H9 (cell line): ENCODE data around the gene SPIN3. TPM values are rescaled to one million over a fixed set of nuclear protein-coding genes. Genes with fewer than 3 reads are reported as not detected.

ENCODE experiments used
- DNase-seq: peaks from one replicate; pipeline ENCODE4 v3.0.0-alpha.2; 2017
- H2AFZ ChIP-seq: one replicate; pipeline ENCODE4 v1.6.1; 2013; ENCODE audit warnings: mild to moderate bottlenecking, low read length, control low read depth, moderate library complexity
- H2AK5ac ChIP-seq: 2 replicates; pipeline ENCODE4 v1.6.1; 2013; ENCODE audit warnings: low read length, control low read depth, mixed read lengths; ENCODE audit not compliant: insufficient read length
- H2BK120ac ChIP-seq: one replicate; pipeline ENCODE4 v1.6.1; 2013; ENCODE audit warnings: low read depth, mild to moderate bottlenecking, low read length, control low read depth, inconsistent platforms; ENCODE audit not compliant: poor library complexity, severe bottlenecking
- H2BK12ac ChIP-seq: 2 replicates; pipeline ENCODE4 v1.6.1; 2013; ENCODE audit warnings: low read length, control low read depth, mixed read lengths, low read depth; ENCODE audit not compliant: insufficient read length
- H2BK15ac ChIP-seq: 2 replicates; pipeline ENCODE4 v1.6.1; 2013; ENCODE audit warnings: low read depth, low read length, control low read depth
- H2BK20ac ChIP-seq: one replicate; pipeline ENCODE4 v1.6.1; 2013; ENCODE audit warnings: low read depth, mild to moderate bottlenecking, low read length, control low read depth, inconsistent platforms; ENCODE audit not compliant: poor library complexity, severe bottlenecking
- H2BK5ac ChIP-seq: 2 replicates; pipeline ENCODE4 v1.6.1; 2013; ENCODE audit warnings: low read length, control low read depth, mixed read lengths; ENCODE audit not compliant: insufficient read length
- H3K14ac ChIP-seq: 2 replicates; pipeline ENCODE4 v1.6.1; 2013; ENCODE audit warnings: low read length, control low read depth; ENCODE audit not compliant: insufficient read depth
- H3K18ac ChIP-seq: 2 replicates; pipeline ENCODE4 v1.6.1; 2013; ENCODE audit warnings: low read depth, mild to moderate bottlenecking, mixed read lengths, low read length, control low read depth; ENCODE audit not compliant: insufficient read length
- H3K23ac ChIP-seq: 2 replicates; pipeline ENCODE4 v1.6.1; 2013; ENCODE audit warnings: low read length, control low read depth, mixed read lengths, low read depth; ENCODE audit not compliant: insufficient read length
- H3K23me2 ChIP-seq: 2 replicates; pipeline ENCODE4 v1.6.1; 2013; ENCODE audit warnings: low read depth, mild to moderate bottlenecking, mixed read lengths, low read length, control low read depth; ENCODE audit not compliant: insufficient read length, poor library complexity, severe bottlenecking
- H3K27ac ChIP-seq: 2 replicates; pipeline ENCODE4 v1.5.1; 2013; ENCODE audit warnings: low read length, control low read depth, mixed read lengths, low read depth; ENCODE audit not compliant: insufficient read length
- H3K27me3 ChIP-seq: 2 replicates; pipeline ENCODE4 v1.6.1; 2013; ENCODE audit warnings: low read length, control low read depth, inconsistent platforms; ENCODE audit not compliant: insufficient read depth
- H3K4ac ChIP-seq: 2 replicates; pipeline ENCODE4 v1.6.1; 2013; ENCODE audit warnings: low read depth, mild to moderate bottlenecking, control low read depth, inconsistent platforms, low read length, moderate library complexity
- H3K4me1 ChIP-seq: 2 replicates; pipeline ENCODE4 v1.6.1; 2013; ENCODE audit warnings: low read length, control low read depth, inconsistent platforms; ENCODE audit not compliant: insufficient read depth
- H3K4me2 ChIP-seq: 2 replicates; pipeline ENCODE4 v1.6.1; 2013; ENCODE audit warnings: low read length, control low read depth, mixed read lengths; ENCODE audit not compliant: insufficient read length, insufficient read depth
- H3K56ac ChIP-seq: 2 replicates; pipeline ENCODE4 v1.6.1; 2013; ENCODE audit warnings: low read depth, mild to moderate bottlenecking, mixed read lengths, low read length, control low read depth; ENCODE audit not compliant: insufficient read length
- H3K79me1 ChIP-seq: 2 replicates; pipeline ENCODE4 v1.6.1; 2013; ENCODE audit warnings: low read depth, mild to moderate bottlenecking, moderate library complexity, low read length, control low read depth, inconsistent platforms; ENCODE audit not compliant: insufficient read depth, poor library complexity, severe bottlenecking
- H3K79me2 ChIP-seq: 2 replicates; pipeline ENCODE4 v1.6.1; 2013; ENCODE audit warnings: low read length, control low read depth, inconsistent platforms; ENCODE audit not compliant: insufficient read depth
- H3K9ac ChIP-seq: 2 replicates; pipeline ENCODE4 v1.6.1; 2013; ENCODE audit warnings: low read length, control low read depth, mixed read lengths; ENCODE audit not compliant: insufficient read length; ENCODE audit errors: extremely low read depth
- H3K9me3 ChIP-seq: one replicate; pipeline ENCODE4 v1.6.1; 2013; ENCODE audit warnings: low read depth, low read length, inconsistent platforms; ENCODE audit not compliant: control insufficient read depth
- H3T11ph ChIP-seq: one replicate; pipeline ENCODE4 v1.6.1; 2013; ENCODE audit warnings: mild to moderate bottlenecking, low read length, control low read depth, inconsistent platforms
- H4K20me1 ChIP-seq: one replicate; pipeline ENCODE4 v1.6.1; 2013; ENCODE audit not compliant: control insufficient read depth, insufficient read length, insufficient read depth
- H4K5ac ChIP-seq: 2 replicates; pipeline ENCODE4 v1.6.1; 2013; ENCODE audit warnings: low read depth, mild to moderate bottlenecking, mixed read lengths, low read length, control low read depth; ENCODE audit not compliant: insufficient read length
- H4K8ac ChIP-seq: replicated peaks from 2 replicates; pipeline ENCODE4 v1.6.1; 2013; ENCODE audit warnings: low read length, control low read depth, mixed read lengths, low read depth; ENCODE audit not compliant: insufficient read length
- H4K91ac ChIP-seq: 2 replicates; pipeline ENCODE4 v1.6.1; 2013; ENCODE audit warnings: low read depth, mild to moderate bottlenecking, moderate library complexity, mixed read lengths, low read length, control low read depth; ENCODE audit not compliant: insufficient read length
- H3K27ac Mint-ChIP-seq, 3 experiments: 2 replicates in 2 of 3; 3 replicates in 1 of 3; pipeline ENCODE4 v1.8.0; 2020 to 2021; ENCODE audit warnings: mixed read lengths in 3 of 3, mild to moderate bottlenecking in 1 of 3, moderate library complexity in 1 of 3
- H3K27me3 Mint-ChIP-seq: 2 replicates; pipeline ENCODE4 v1.8.0; 2021; ENCODE audit warnings: low read depth, mild to moderate bottlenecking, moderate library complexity, mixed read lengths
- H3K36me3 Mint-ChIP-seq, 3 experiments: 2 replicates in 2 of 3; 3 replicates in 1 of 3; pipeline ENCODE4 v1.8.0; 2020 to 2021; ENCODE audit warnings: low read depth in 3 of 3, mixed read lengths in 3 of 3; ENCODE audit not compliant: insufficient read depth in 1 of 3
- H3K4me1 Mint-ChIP-seq, 2 experiments: 2 replicates each; pipeline ENCODE4 v1.8.0; 2020; ENCODE audit warnings: mixed read lengths in 2 of 2
- H3K4me3 Mint-ChIP-seq, 2 experiments: 2 replicates in 1 of 2; 3 replicates in 1 of 2; pipeline ENCODE4 v1.8.0; 2020 to 2021; ENCODE audit warnings: mild to moderate bottlenecking in 2 of 2, mixed read lengths in 2 of 2, moderate library complexity in 1 of 2
- H3K9me3 Mint-ChIP-seq, 2 experiments: 2 replicates in 1 of 2; 3 replicates in 1 of 2; pipeline ENCODE4 v1.8.0; 2020; ENCODE audit warnings: mild to moderate bottlenecking in 2 of 2, mixed read lengths in 2 of 2, moderate library complexity in 1 of 2
- CTCF ChIP-seq: fragments of 200-600 bp; sonication (generic); conservative IDR thresholded peaks from 3 replicates; pipeline ENCODE4 v1.8.0; 2021; ENCODE audit warnings: antibody characterized with exemption, mild to moderate bottlenecking
- WGBS: extraction: QIAGEN DNeasy Blood & Tissue Kit; methylation state at CpG from one replicate; pipeline ENCODE4 v1.1.7; 2013; ENCODE audit warnings: missing lambda C conversion rate, low lambda C conversion rate, mixed read lengths; ENCODE audit not compliant: insufficient read length; ENCODE audit errors: extremely low coverage; 5-methylcytosine and 5-hydroxymethylcytosine counted together
- total RNA-seq: library from RNA; stranded (reverse); gene quantifications from 2 replicates; pipeline ENCODE4 v1.2.1, GENCODE V29; 2021

The SPIN3 gene
- total RNA-seq, 1 experiment from 2014 or later = 23.5 TPM

- no peak overlapping the region for H3T11ph ChIP-seq
- H3K23me2 ChIP-seq = no peaks in the 10 kb centered on the region
- no peak overlapping the region for H2BK15ac ChIP-seq
- no peak overlapping the region for H3K9ac ChIP-seq
- no peak overlapping the region for H4K91ac ChIP-seq
- H3K18ac ChIP-seq = no peak overlapping the region
- Mint-ChIP-seq H3K27me3 (peaks cover 13% of the 10 kb centered on the region), H3K4me1 (no peaks in the 10 kb centered on the region), H3K4me3 (no peak overlapping the region), H3K27ac (no peak overlapping the region), H3K9me3 (peaks cover 82 to 87% of the 10 kb centered on the region in 2 experiments), H3K36me3 (peaks cover 0 to 21% (median 20%) of the 10 kb centered on the region in 3 experiments; a peak in 5 of 7 replicates)
- H3K4ac ChIP-seq = no peak overlapping the region
- H2AK5ac ChIP-seq = no peak overlapping the region
- no CpG with 5 or more reads among the region's 3 CpGs for WGBS
- H2BK5ac ChIP-seq = no peak overlapping the region
- H2BK20ac ChIP-seq = no peak overlapping the region
- H3K79me2 ChIP-seq = no peaks in the 10 kb centered on the region
- H3K9me3 ChIP-seq = peaks cover 14% of the 10 kb centered on the region
- no peak overlapping the region for H2AFZ ChIP-seq
- no peak overlapping the region for H3K14ac ChIP-seq
- H2BK120ac ChIP-seq = no peak overlapping the region
- H3K56ac ChIP-seq = no peak overlapping the region
- no peak overlapping the region for H3K23ac ChIP-seq
- no peaks in the 10 kb centered on the region for H3K4me1 ChIP-seq
- no peak overlapping the region for H4K5ac ChIP-seq
- H4K8ac ChIP-seq = no peak overlapping the region
- H3K27ac ChIP-seq = no peak overlapping the region
- no peak overlapping the region for H3K4me2 ChIP-seq
- H3K79me1 ChIP-seq = no peaks in the 10 kb centered on the region
- H3K27me3 ChIP-seq = no peaks in the 10 kb centered on the region
- no peaks in the 10 kb centered on the region for H4K20me1 ChIP-seq
- no peak for TF ChIP-seq CTCF
- H2BK12ac ChIP-seq = no peak overlapping the region
- no peak for DNase-seq
These were observed 52.1 kb downstream of the SPIN3 start for GRCh38 chrX:56943264-56943663.

Other genes with a start within 250 kb of the SPIN3 start
- 15.0 and 15.5 TPM in 2 replicates for gene SPIN2B, start 126.0 kb upstream of the SPIN3 start, total RNA-seq
- gene SPIN2A, start 141.9 kb upstream of the SPIN3 start, total RNA-seq = 2.2 and 2.8 TPM in 2 replicates